ENCODE measurements around the gene NDUFA8. TPM values are rescaled to one million over a fixed set of nuclear protein-coding genes. Genes with fewer than 3 reads are reported as not detected.

The NDUFA8 gene
- total and polyA plus RNA-seq, 2 experiments from 2014 or later, result 35.5 to 133 TPM

GRCh38 chr9:122138560-122139268 is 20.9 kb downstream of the NDUFA8 start:
- no peaks in the 10 kb centered on the region for H3F3A ChIP-seq (ENCODE audit: insufficient read depth)
- peaks cover 5% of the 10 kb centered on the region for H3K4me1 ChIP-seq (ENCODE audit: insufficient read depth)
- H3K9me2 ChIP-seq (ENCODE audit: insufficient read depth), result no peaks in the 10 kb centered on the region
- no peak overlapping the region for H3K9ac ChIP-seq
- no peak overlapping the region for H3K4me2 ChIP-seq (ENCODE audit: unreplicated experiment)
- no peaks in the 10 kb centered on the region for H3K9me3 ChIP-seq (ENCODE audit: low read depth)
- H3K4me3 ChIP-seq, result no peak overlapping the region
- WGBS, 2 experiments (ENCODE audit: low coverage in 1 of 2, low lambda C conversion rate in 2 of 2, missing lambda C conversion rate in 2 of 2), result 64 to 68% methylated on average over 9 to 10 of the region's 10 CpGs
- no peaks in the 10 kb centered on the region for H3K27me3 ChIP-seq (replicated peaks; ENCODE audit: insufficient read depth)
- TF ChIP-seq EZH2 (IDR thresholded peaks at IDR 0.05; ENCODE audit: insufficient read depth, poor library complexity, severe bottlenecking), result no peak
- no peak for TF ChIP-seq EZH2phosphoT487 (IDR thresholded peaks at IDR 0.05; ENCODE audit: insufficient read depth, low read depth)
- no peak for DNase-seq
- H3K27ac ChIP-seq, result no peak overlapping the region
- no peak overlapping the region for H2AFZ ChIP-seq
- H4K20me1 ChIP-seq (ENCODE audit: insufficient read depth), result no peaks in the 10 kb centered on the region
- no peaks in the 10 kb centered on the region for H3K79me2 ChIP-seq (ENCODE audit: insufficient read depth)
- in situ Hi-C loops (cut with MboI), result no loop called here
- H3K36me3 ChIP-seq (ENCODE audit: low read depth), result no peaks in the 10 kb centered on the region; the same call in 1 of the 2 replicates

- WGBS, 2 experiments (ENCODE audit: low coverage in 1 of 2, low lambda C conversion rate in 2 of 2, missing lambda C conversion rate in 2 of 2), result 71 to 77% methylated on average over 7 of the region's 7 CpGs
- no peak overlapping the region for H3K4me2 ChIP-seq (ENCODE audit: unreplicated experiment)
- H3K9ac ChIP-seq, result no peak overlapping the region
- no peaks in the 10 kb centered on the region for H4K20me1 ChIP-seq (ENCODE audit: insufficient read depth)
- no peaks in the 10 kb centered on the region for H3K9me2 ChIP-seq (ENCODE audit: insufficient read depth)
- H3K9me3 ChIP-seq (ENCODE audit: low read depth), result no peaks in the 10 kb centered on the region
- no peak overlapping the region for H2AFZ ChIP-seq
- H3K27ac ChIP-seq, result no peak overlapping the region
- no peak for TF ChIP-seq EZH2 (IDR thresholded peaks at IDR 0.05; ENCODE audit: insufficient read depth, poor library complexity, severe bottlenecking)
- TF ChIP-seq EZH2phosphoT487 (IDR thresholded peaks at IDR 0.05; ENCODE audit: insufficient read depth, low read depth), result no peak
- no peak overlapping the region for H3K4me3 ChIP-seq
- H3K36me3 ChIP-seq (ENCODE audit: low read depth), result no peaks in the 10 kb centered on the region
- no peak for DNase-seq
- H3F3A ChIP-seq (ENCODE audit: insufficient read depth), result no peaks in the 10 kb centered on the region
- in situ Hi-C loops (cut with MboI), result no loop called here
- H3K79me2 ChIP-seq (ENCODE audit: insufficient read depth), result no peaks in the 10 kb centered on the region
- no peaks in the 10 kb centered on the region for H3K27me3 ChIP-seq (replicated peaks; ENCODE audit: insufficient read depth)
- H3K4me1 ChIP-seq (ENCODE audit: insufficient read depth), result peaks cover 5% of the 10 kb centered on the region
Observed at GRCh38 chr9:122135529-122135859, 24.1 kb downstream of the NDUFA8 start.

- no peaks in the 10 kb centered on the region for H3K9me3 ChIP-seq (ENCODE audit: low read depth)
- WGBS, 2 experiments (ENCODE audit: low coverage in 1 of 2, low lambda C conversion rate in 2 of 2, missing lambda C conversion rate in 2 of 2), result 13 to 19% methylated on average over 12 of the region's 12 CpGs
- no peaks in the 10 kb centered on the region for H3K9me2 ChIP-seq (ENCODE audit: insufficient read depth)
- no peak overlapping the region for H3K9ac ChIP-seq
- H4K20me1 ChIP-seq (ENCODE audit: insufficient read depth), result no peaks in the 10 kb centered on the region
- peak; percentile 64 for DNase-seq
- H3K79me2 ChIP-seq (ENCODE audit: insufficient read depth), result no peaks in the 10 kb centered on the region
- in situ Hi-C loops (cut with MboI), result no loop called here
- no peak overlapping the region for H3K27ac ChIP-seq
- H3K36me3 ChIP-seq (ENCODE audit: low read depth), result no peaks in the 10 kb centered on the region
- H3K4me1 ChIP-seq (ENCODE audit: insufficient read depth), result peaks cover 5% of the 10 kb centered on the region
- H2AFZ ChIP-seq, result no peak overlapping the region
- TF ChIP-seq EZH2phosphoT487 (IDR thresholded peaks at IDR 0.05; ENCODE audit: insufficient read depth, low read depth) (no peak), EZH2 (IDR thresholded peaks at IDR 0.05; ENCODE audit: insufficient read depth, poor library complexity, severe bottlenecking) (no peak)
- H3K4me3 ChIP-seq, result no peak overlapping the region
- H3K4me2 ChIP-seq (ENCODE audit: unreplicated experiment), result no peak overlapping the region
- no peaks in the 10 kb centered on the region for H3F3A ChIP-seq (ENCODE audit: insufficient read depth)
- H3K27me3 ChIP-seq (replicated peaks; ENCODE audit: insufficient read depth), result no peaks in the 10 kb centered on the region
Observed at GRCh38 chr9:122134822-122135528, 24.6 kb downstream of the NDUFA8 start.

GRCh38 chr9:122133984-122134535 is 25.5 kb downstream of the NDUFA8 start:
- Histone ChIP-seq H3K4me2 (ENCODE audit: unreplicated experiment) (no peak overlapping the region), H3K27me3 (replicated peaks; ENCODE audit: insufficient read depth) (no peaks in the 10 kb centered on the region), H4K20me1 (ENCODE audit: insufficient read depth) (no peaks in the 10 kb centered on the region), H3K79me2 (ENCODE audit: insufficient read depth) (no peaks in the 10 kb centered on the region), H3K4me3 (no peak overlapping the region), H3K4me1 (ENCODE audit: insufficient read depth) (peaks cover 5% of the 10 kb centered on the region), H3K9me3 (ENCODE audit: low read depth) (no peaks in the 10 kb centered on the region), H2AFZ (no peak overlapping the region), H3K27ac (no peak overlapping the region), H3K9ac (no peak overlapping the region), H3K9me2 (ENCODE audit: insufficient read depth) (no peaks in the 10 kb centered on the region), H3F3A (ENCODE audit: insufficient read depth) (no peaks in the 10 kb centered on the region), H3K36me3 (ENCODE audit: low read depth) (no peaks in the 10 kb centered on the region)
- 85 to 86% methylated on average over 17 of the region's 17 CpGs for WGBS, 2 experiments (ENCODE audit: low coverage in 1 of 2, low lambda C conversion rate in 2 of 2, missing lambda C conversion rate in 2 of 2)
- in situ Hi-C loops (cut with MboI), result no loop called here
- no peak for DNase-seq
- TF ChIP-seq EZH2phosphoT487 (IDR thresholded peaks at IDR 0.05; ENCODE audit: insufficient read depth, low read depth) (no peak), EZH2 (IDR thresholded peaks at IDR 0.05; ENCODE audit: insufficient read depth, poor library complexity, severe bottlenecking) (no peak)

All from GM23248 (cell line).